SK-N-SH (cell line): ENCODE measurements around the gene CAMKMT. TPM values are rescaled to one million over a fixed set of nuclear protein-coding genes. Genes with fewer than 3 reads are reported as not detected.

Source experiments
- CTCF ChIA-PET: fragments of 300-600, 350-600 bp; formaldehyde crosslinking; extraction: SDS; loops from one replicate; lab custom pipeline; 2021; lab: Yijun Ruan, JAX
- POLR2A ChIA-PET: fragments of 350-600 bp; sonication (Branson Sonifier 250); formaldehyde crosslinking; extraction: SDS; loops from one replicate; lab custom pipeline; 2020; ENCODE audit warnings: antibody characterized with exemption, inconsistent platforms; lab: Yijun Ruan, JAX
- DNase-seq: peaks from one replicate; pipeline ENCODE4 v3.0.0; 2012
- H2AFZ ChIP-seq: fragments of 200-600 bp; sonication (generic); 2 replicates; pipeline ENCODE4 v1.8.1; 2016; ENCODE audit warnings: antibody characterized with exemption, mild to moderate bottlenecking, low read depth
- H3F3A ChIP-seq: fragments of 200-600 bp; sonication (generic); replicated peaks from 2 replicates; pipeline ENCODE3; 2016; ENCODE audit warnings: antibody characterized with exemption, mild to moderate bottlenecking; ENCODE audit not compliant: insufficient read depth
- H3K27ac ChIP-seq, 2 experiments: fragments of 200-500 bp in 1 of 2; fragments of 200-600 bp in 1 of 2; sonication (Bioruptor generic) in 1 of 2; sonication (generic), shearing (Covaris generic) in 1 of 2; 2 replicates each; pipeline versions ENCODE4 v1.5.1 to v1.6.1; 2014 to 2016; ENCODE audit warnings: low read depth in 2 of 2, inconsistent platforms in 1 of 2, low read length in 1 of 2, mild to moderate bottlenecking in 1 of 2, mixed read lengths in 1 of 2
- H3K27me3 ChIP-seq: fragments of 200-600 bp; sonication (generic), shearing (Covaris generic); 2 replicates; pipeline ENCODE4 v1.6.1; 2016; ENCODE audit warnings: mixed run types; ENCODE audit not compliant: insufficient read depth
- H3K36me3 ChIP-seq, 2 experiments: fragments of 200-500 bp in 1 of 2; fragments of 200-600 bp in 1 of 2; sonication (Bioruptor generic) in 1 of 2; sonication (generic) in 1 of 2; replicated peaks in 1 of 2; 2 replicates each; pipeline versions ENCODE3 to v1.5.1; 2014 to 2016; ENCODE audit warnings: low read length in 1 of 2, mild to moderate bottlenecking in 1 of 2; ENCODE audit not compliant: insufficient read depth in 2 of 2, control insufficient read depth in 1 of 2
- H3K4me1 ChIP-seq, 2 experiments: fragments of 200-500 bp in 1 of 2; fragments of 200-600 bp in 1 of 2; sonication (Bioruptor generic) in 1 of 2; sonication (generic), shearing (Covaris generic) in 1 of 2; 2 replicates each; pipeline versions ENCODE4 v1.5.1 to v1.6.1; 2014 to 2016; ENCODE audit warnings: low read depth in 1 of 2, low read length in 1 of 2, mixed run types in 1 of 2; ENCODE audit not compliant: insufficient read depth in 2 of 2, control insufficient read depth in 1 of 2
- H3K4me2 ChIP-seq: fragments of 200-600 bp; sonication (generic), shearing (Covaris generic); 2 replicates; pipeline ENCODE4 v1.6.1; 2017; ENCODE audit warnings: mixed run types
- H3K4me3 ChIP-seq, 2 experiments: fragments of 200-500 bp in 1 of 2; fragments of 200-600 bp in 1 of 2; sonication (Bioruptor generic) in 1 of 2; sonication (generic), shearing (Covaris generic) in 1 of 2; 2 replicates each; pipeline versions ENCODE4 v1.5.1 to v1.8.1; 2014 to 2016; ENCODE audit warnings: low read depth in 2 of 2, inconsistent platforms in 1 of 2, low read length in 1 of 2, mild to moderate bottlenecking in 1 of 2, mixed read lengths in 1 of 2, moderate library complexity in 1 of 2
- H3K79me2 ChIP-seq: fragments of 200-600 bp; sonication (generic); 2 replicates; pipeline ENCODE4 v1.8.1; 2017; ENCODE audit warnings: mild to moderate bottlenecking; ENCODE audit not compliant: insufficient read depth
- H3K9ac ChIP-seq: fragments of 200-600 bp; sonication (generic); 2 replicates; pipeline ENCODE4 v1.6.1; 2017; ENCODE audit warnings: mixed run types
- H3K9me2 ChIP-seq: fragments of 200-600 bp; sonication (generic); 2 replicates; pipeline ENCODE4 v1.6.1; 2017; ENCODE audit warnings: mixed run types
- H3K9me3 ChIP-seq: fragments of 200-600 bp; sonication (generic); 2 replicates; pipeline ENCODE4 v1.6.1; 2017; ENCODE audit warnings: mixed run types, mild to moderate bottlenecking, moderate library complexity
- H4K20me1 ChIP-seq: fragments of 200-600 bp; sonication (generic); 2 replicates; pipeline ENCODE4 v1.6.1; 2017; ENCODE audit warnings: mild to moderate bottlenecking, mixed run types; ENCODE audit not compliant: insufficient read depth
- CTCF ChIP-seq: fragments of 200-600 bp; sonication (generic); IDR thresholded peaks from 2 replicates; pipeline ENCODE4 v1.6.1; 2017; ENCODE audit warnings: antibody characterized with exemption, mild to moderate bottlenecking, moderate library complexity
- EP300 ChIP-seq, 2 experiments: IDR thresholded peaks; 2 replicates each; pipeline versions ENCODE4 v1.4.0 to v1.6.1; 2012; ENCODE audit warnings: borderline replicate concordance in 1 of 2, low read depth in 1 of 2, low read length in 1 of 2
- EZH2phosphoT487 ChIP-seq: fragments of 200-600 bp; sonication (generic); IDR thresholded peaks from 2 replicates; pipeline ENCODE4 v1.6.1; 2017; ENCODE audit warnings: low read depth, mixed run types, mild to moderate bottlenecking, antibody characterized with exemption, moderate library complexity, borderline replicate concordance
- FOSL2 ChIP-seq: IDR thresholded peaks from 2 replicates; pipeline ENCODE4 v1.4.0; 2012; ENCODE audit warnings: low read depth, mild to moderate bottlenecking, moderate library complexity, borderline replicate concordance
- IRF3 ChIP-seq: fragments of 150-350 bp; IDR thresholded peaks from 2 replicates; pipeline ENCODE4 v1.6.1; 2016; ENCODE audit warnings: mild to moderate bottlenecking, low read depth, low read length
- JUND ChIP-seq: IDR thresholded peaks from 2 replicates; pipeline ENCODE4 v1.4.0; 2012
- MAX ChIP-seq: IDR thresholded peaks from 2 replicates; pipeline ENCODE4 v1.4.0; 2012; ENCODE audit warnings: low read depth
- PBX3 ChIP-seq: IDR thresholded peaks from 2 replicates; pipeline ENCODE4; 2012
- POLR2AphosphoS5 ChIP-seq: IDR thresholded peaks from 2 replicates; pipeline ENCODE4 v1.6.1; 2012; ENCODE audit warnings: low read depth, low read length
- REST ChIP-seq: IDR thresholded peaks from 2 replicates; pipeline ENCODE4 v1.6.1; 2012; ENCODE audit warnings: mild to moderate bottlenecking, low read depth, low read length, moderate library complexity
- RXRA ChIP-seq: IDR thresholded peaks from 2 replicates; pipeline ENCODE4 v1.4.0; 2012; ENCODE audit warnings: low read depth, mild to moderate bottlenecking, borderline replicate concordance
- SMC3 ChIP-seq: IDR thresholded peaks from 2 replicates; pipeline ENCODE4 v1.6.1; 2012; ENCODE audit warnings: low read depth, low read length, improper control_type of control experiment
- TAF1 ChIP-seq: IDR thresholded peaks from 2 replicates; pipeline ENCODE4 v1.6.1; 2012; ENCODE audit warnings: low read depth, mild to moderate bottlenecking, low read length, moderate library complexity, borderline replicate concordance
- TEAD4 ChIP-seq: IDR thresholded peaks from 2 replicates; pipeline ENCODE4 v1.4.0; 2012; ENCODE audit warnings: mild to moderate bottlenecking, borderline replicate concordance; ENCODE audit not compliant: insufficient read depth
- USF1 ChIP-seq: IDR thresholded peaks from 2 replicates; pipeline ENCODE4 v1.4.0; 2012; ENCODE audit warnings: low read depth, borderline replicate concordance
- USF2 ChIP-seq: fragments of 150-350 bp; IDR thresholded peaks from 2 replicates; pipeline ENCODE4 v1.6.1; 2017; ENCODE audit warnings: antibody characterized with exemption, low read length, low read depth, borderline replicate concordance
- WGBS: methylation state at CpG from one replicate; pipeline ENCODE4 v1.1.6; 2017; ENCODE audit warnings: low lambda C conversion rate; 5-methylcytosine and 5-hydroxymethylcytosine counted together
- polyA plus RNA-seq, 3 experiments: library from polyadenylated mRNA; depleted of rRNA; stranded (reverse); fragments of >200 nt; gene quantifications; 2 replicates each; pipeline ENCODE4 v1.2.3, GENCODE V29; 2012

The CAMKMT gene
- polyA plus RNA-seq, 1 of the 3 experiments (the other 2 are of a cell fraction), result 5.9 TPM

- TF ChIP-seq REST (no peak), TAF1 (no peak)
Measured at GRCh38 chr2:44529448-44529847, 167.7 kb downstream of the CAMKMT start (continued).

- ChIA-PET POLR2A (no interaction called here), CTCF (interaction anchor here (3.6 kb wide), 1 partner anchor 52 kb away, joined by 20 read pairs; no protein-coding TSS in a partner anchor)
- Histone ChIP-seq H3K27ac (no peak overlapping the region), H3K4me2 (no peak overlapping the region), H2AFZ (no peak overlapping the region), H3K4me3 (no peak overlapping the region), H3K9ac (no peak overlapping the region), H3K4me1 (peaks cover 14 to 22% of the 10 kb centered on the region in 2 experiments; a peak in 3 of 4 replicates), H3K9me3 (no peaks in the 10 kb centered on the region; the same call in 1 of the 2 replicates), H4K20me1 (no peaks in the 10 kb centered on the region), H3K79me2 (no peaks in the 10 kb centered on the region), H3K36me3 (no peaks in the 10 kb centered on the region), H3F3A (no peaks in the 10 kb centered on the region), H3K9me2 (no peaks in the 10 kb centered on the region), H3K27me3 (no peaks in the 10 kb centered on the region)
- WGBS, result 82% methylated on average over 2 of the region's 2 CpGs
- no peak for DNase-seq
- TF ChIP-seq CTCF (no peak), IRF3 (no peak), MAX (no peak), TEAD4 (no peak), RXRA (no peak), FOSL2 (no peak), REST (no peak), USF1 (no peak), SMC3 (no peak), JUND (no peak), POLR2AphosphoS5 (no peak), EP300 (IDR thresholded peaks at IDR 0.05; ENCODE audit: borderline replicate concordance in 1 of 2, low read depth in 1 of 2, low read length in 1 of 2) (no peak), EZH2phosphoT487 (no peak), USF2 (no peak), PBX3 (no peak)
Measured at GRCh38 chr2:44531289-44531688, 169.5 kb downstream of the CAMKMT start.
